GM21723 (cell line): Measurements from ENCODE around the gene WEE2.
"Not testable (repeated sequence)": the region's sequence is repeated elsewhere in the genome, so short reads cannot be mapped to it uniquely, and the experiment has no call there.

Experiments
- ATAC-seq: cut with Tn5 transposase; IDR thresholded peaks from one replicate; pipeline ENCODE4 v1.9.1; 2021; ENCODE audit warnings: mild to moderate bottlenecking, moderate library complexity; ENCODE audit not compliant: unreplicated experiment

The WEE2 gene

DNA sequence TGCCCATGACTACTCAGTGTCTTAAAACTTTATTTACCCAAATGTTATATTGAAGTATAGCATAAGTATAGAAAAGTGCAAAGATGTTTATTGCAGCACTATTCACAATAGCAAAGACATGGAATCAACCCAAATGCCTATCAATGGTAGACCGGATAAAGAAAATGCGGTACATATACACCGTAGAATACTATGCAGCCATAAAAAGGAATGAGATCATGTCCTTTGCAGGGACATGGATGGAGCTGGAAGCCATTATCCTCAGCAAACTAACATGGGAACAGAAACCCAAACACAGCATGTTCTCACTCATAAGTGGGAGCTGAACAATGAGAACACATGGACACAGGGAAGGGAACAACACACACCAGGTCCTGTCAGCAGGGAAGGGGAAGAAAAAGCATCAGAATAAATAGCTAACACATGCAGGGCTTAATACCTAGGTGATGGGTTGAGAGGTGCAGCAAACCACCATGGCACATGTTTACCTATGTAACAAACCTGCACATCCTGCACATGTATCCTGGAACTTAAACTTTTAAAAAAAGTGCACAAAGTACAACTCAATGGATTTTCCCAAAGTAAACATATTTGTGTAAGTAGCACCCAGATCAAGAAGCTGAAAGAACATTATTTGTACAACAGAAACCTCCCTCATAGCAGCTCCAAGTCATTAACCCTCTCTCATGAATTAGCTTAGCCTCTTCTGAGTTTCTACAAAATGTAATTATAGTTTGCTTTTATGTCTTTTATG lies 18.9 kb upstream of the WEE2 start:
- not testable (repeated sequence) for ATAC-seq

DNA sequence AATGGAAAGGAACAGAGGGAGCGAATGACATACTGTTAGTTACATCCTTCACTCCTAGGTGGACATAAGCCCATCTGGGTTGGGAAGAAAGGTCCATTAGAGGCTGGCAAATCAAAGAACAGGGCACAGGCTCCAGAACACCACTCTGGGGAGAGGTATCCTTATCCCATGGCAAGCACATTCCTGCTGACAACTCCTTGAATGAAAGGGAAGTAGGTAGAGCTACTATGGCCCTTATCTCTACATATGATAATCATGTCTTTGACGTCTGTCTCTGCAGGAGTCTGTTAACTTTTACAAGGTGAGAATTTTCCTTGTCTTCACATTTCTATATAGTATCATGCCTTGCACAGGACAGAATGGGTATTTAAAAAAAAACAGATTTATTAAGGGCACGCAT lies 16.6 kb upstream of the WEE2 start:
- no peak for ATAC-seq

- no peak for ATAC-seq
These were observed 16.2 kb upstream of the WEE2 start for GRCh38 chr7:141691961-141692360.

GRCh38 chr7:141693082-141693481 lies 15.1 kb upstream of the WEE2 start:
- ATAC-seq, result no peak

GRCh38 chr7:141695803-141696289 lies 12.3 kb upstream of the WEE2 start:
- no peak for ATAC-seq

DNA sequence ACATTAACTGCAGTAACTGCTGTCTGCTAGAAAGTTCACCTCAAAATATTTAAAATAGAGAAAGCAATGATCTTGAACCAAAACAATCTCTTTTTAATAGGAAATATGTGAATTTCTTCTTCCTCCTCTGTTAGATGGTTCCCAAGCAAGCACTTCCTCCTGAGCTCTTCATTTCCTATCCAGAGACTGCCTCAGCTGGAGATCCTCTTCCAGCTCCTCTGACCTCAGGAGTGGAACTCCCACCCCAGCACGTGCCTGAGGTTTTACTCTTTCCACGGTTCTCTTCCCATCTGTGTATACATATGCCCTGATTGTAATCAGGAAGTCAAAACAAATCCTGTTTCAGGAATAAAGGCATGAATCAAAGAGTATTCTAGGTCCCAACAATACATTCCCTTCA lies 11.8 kb upstream of the WEE2 start:
- ATAC-seq, result no peak

DNA sequence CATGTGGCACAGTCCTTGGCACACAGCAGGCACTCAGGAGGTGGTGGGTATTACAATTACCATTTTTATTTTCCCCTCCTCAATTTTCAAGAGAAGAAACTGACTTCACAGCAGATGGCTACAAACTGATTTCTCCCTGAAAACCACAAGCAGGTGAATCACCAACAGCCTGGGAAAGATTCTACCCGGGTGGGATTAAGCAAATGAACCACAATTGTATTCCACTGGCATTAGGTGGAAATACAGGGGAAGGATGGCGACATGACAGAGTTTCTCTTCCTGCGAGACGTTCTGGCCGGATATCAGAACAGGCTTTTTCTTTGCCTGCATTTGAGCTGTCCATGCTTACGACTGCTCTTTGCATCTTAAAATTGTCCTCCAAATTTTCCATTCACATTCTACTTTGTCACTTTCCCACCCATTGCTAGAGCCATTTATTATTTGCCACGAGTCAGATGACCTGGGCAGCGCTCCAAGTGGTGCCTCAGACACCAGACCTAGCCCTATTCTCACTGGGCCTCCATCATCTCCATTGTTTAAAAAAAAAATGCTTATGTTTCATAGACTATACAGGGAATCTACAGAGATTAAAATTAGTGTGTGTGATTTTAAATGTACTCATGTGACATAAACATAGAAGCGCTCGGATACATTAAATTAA lies 10.8 kb upstream of the WEE2 start:
- ATAC-seq, result no peak

- ATAC-seq, result no peak
These were observed 9.7 kb upstream of the WEE2 start for GRCh38 chr7:141698247-141699015.

- no peak for ATAC-seq
These were observed 8.3 kb upstream of the WEE2 start for GRCh38 chr7:141699860-141700259.

DNA sequence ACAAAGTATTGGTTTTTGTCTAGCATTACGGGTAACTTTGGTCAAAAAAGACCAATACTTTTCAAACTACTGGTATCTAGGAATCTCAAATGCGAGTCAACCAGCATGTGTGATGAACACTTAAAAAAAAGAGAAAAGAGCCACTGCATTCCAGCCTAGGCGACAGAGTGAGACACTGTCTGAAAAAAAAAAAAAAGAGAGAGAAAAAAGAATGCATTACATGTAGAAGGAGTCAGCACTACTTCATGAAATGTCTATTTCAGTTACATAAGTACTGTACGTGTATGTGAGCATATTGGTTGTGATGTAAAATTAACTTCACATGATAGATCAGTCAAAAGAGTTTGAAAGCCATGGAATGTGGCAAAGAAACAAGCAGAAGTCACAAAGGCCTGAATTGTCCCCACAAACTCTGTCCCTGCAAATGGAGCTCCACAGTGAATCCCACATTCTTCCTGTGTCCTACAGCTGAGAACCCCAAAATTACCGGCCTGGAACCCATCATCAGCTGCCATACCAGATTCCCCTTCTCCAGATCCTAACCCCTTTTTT lies 7.8 kb upstream of the WEE2 start:
- no peak for ATAC-seq

DNA sequence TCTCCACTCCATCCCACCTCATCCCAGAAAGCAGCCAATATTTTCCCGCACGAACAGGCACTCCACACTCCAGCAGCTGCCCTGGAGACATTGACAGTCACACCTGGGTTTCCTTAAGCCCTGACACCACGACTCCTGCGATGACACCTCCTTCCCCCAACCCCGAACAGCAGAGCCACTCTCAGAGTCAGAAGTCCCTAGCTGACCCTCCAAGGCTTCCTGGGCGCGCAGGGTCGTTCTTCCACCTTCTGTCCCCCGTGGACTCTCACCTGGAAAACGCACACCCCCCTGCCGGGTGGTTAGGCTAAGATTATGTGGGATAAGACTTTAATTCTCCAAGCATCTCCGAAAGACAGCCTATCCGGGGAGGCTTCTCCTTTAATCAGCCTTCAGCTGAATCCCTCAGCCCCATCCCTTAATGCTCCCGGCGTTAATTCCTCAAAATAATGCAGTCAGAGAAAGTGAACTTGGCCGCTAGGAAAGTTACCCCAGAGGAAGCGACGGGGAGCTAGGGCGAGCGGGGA lies 7.2 kb upstream of the WEE2 start:
- ATAC-seq, result peak; percentile 16

- ATAC-seq, result peak; percentile 80
These were observed 6.6 kb upstream of the WEE2 start for GRCh38 chr7:141701489-141702046.

- ATAC-seq, result peak; percentile 74
These were observed 6.0 kb upstream of the WEE2 start, which contains the start of gene DENND11 for GRCh38 chr7:141702047-141702567. TSS of gene DENND11 (minus strand) at chr7:141702166. CDS start at chr7:141702153, 13 bp downstream.

- no peak for ATAC-seq
These were observed 5.3 kb upstream of the WEE2 start for GRCh38 chr7:141702892-141703291.

DNA sequence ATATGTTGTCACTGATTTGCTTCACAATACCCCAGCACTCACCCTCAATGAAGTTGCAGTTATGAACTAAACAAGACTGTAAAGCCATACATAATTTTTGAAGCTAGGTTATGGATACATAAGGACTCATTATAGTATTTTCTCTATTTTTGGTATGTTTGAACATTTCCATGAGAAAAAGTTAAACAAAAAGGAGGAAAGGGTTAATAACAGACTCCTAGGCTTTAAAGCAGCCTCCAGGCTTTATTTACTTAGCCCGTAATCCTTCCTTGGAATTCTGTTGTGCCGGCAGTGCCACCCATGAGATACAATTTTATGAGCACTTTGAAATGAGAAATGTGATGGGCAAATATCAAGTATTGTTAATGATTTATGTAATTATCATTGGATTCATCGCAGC lies 4.0 kb upstream of the WEE2 start:
- no peak for ATAC-seq

GRCh38 chr7:141704741-141705140 lies 3.4 kb upstream of the WEE2 start:
- no peak for ATAC-seq

DNA sequence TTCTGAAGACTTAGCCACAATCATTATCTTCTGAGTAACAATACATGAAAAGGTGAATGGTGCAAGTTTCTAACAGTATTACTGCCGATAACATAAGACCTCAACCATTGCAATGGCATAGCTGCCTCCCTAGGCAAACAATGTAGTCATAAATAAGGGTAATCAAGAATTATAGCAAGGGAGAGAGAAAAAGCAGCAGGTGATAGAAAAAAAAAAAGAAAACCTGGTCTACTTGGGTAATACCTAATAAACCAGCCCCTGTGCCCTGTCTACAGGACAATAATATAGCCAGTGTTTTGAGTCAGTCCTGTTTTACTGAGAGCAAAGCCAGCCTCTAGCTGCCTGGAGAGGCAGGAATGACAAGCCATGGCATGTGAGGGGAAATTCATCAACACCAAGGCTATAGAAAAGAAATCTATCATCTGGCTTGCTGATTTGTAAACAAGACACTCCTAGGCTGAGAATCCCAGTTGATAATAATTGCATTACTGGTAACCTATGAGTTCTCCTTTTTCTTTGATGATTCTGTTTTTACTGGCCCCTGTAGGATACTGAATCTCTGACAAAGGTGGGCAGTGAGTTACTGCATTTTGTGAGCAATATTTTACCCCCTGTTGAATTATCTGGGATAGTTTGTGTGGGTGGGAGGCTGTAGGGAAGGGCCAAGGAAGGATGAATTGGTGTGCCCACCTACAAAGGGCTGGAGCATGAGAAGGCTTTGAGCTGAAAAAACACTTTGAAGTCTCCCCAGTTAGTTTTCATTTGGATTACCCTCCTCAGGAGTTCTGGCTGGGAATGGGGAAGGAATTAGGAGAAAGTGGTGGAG lies 1.7 kb upstream of the WEE2 start:
- no peak for ATAC-seq

GRCh38 chr7:141709318-141709717 lies 1.2 kb downstream of the WEE2 start:
- no peak for ATAC-seq

GRCh38 chr7:141709749-141710148 lies 1.6 kb downstream of the WEE2 start:
- no peak for ATAC-seq

DNA sequence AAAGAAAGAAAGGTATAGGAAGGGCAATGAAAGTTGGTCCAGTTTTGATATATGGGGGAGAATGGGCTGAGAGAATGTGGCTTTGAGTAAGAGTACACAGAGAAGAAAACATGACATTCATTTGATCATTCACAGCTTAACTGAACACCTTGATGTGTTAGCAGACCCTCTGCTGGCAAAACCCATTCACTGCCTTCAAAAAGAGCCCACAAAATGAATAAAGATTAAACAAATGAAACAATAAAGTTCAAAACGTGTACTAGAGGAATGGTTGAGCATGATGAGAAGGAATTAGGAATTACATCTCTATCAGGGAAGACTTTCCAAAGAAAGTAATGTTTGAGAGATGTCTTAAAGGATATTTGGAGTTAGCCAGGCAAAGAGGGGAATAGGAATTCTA lies 2.1 kb downstream of the WEE2 start:
- no peak for ATAC-seq
